HG03039 (cell line): Measurements from ENCODE around the gene C1orf53.
A peak's percentile ranks its signal among the peaks of the same experiment; 100 is the strongest.
"Not testable (repeated sequence)": the region's sequence is repeated elsewhere in the genome, so short reads cannot be mapped to it uniquely, and the experiment has no call there.

Experiments used
- ATAC-seq: cut with Tn5 transposase; IDR thresholded peaks from one replicate; pipeline ENCODE4 v1.9.1; 2021; ENCODE audit warnings: mild to moderate bottlenecking, moderate library complexity; ENCODE audit not compliant: unreplicated experiment

The C1orf53 gene

GRCh38 chr1:197920414-197921117, 18.1 kb downstream of the C1orf53 start:
- no peak for ATAC-seq

GRCh38 chr1:197921235-197922069, 19.0 kb downstream of the C1orf53 start:
- no peak for ATAC-seq

- no peak for ATAC-seq
These were observed 19.6 kb downstream of the C1orf53 start for GRCh38 chr1:197922070-197922390.

GRCh38 chr1:197923038-197923437, 20.6 kb downstream of the C1orf53 start:
- ATAC-seq, result no peak

GRCh38 chr1:197924516-197925123, 22.2 kb downstream of the C1orf53 start:
- peak; percentile 69 for ATAC-seq

GRCh38 chr1:197927908-197928665, 25.7 kb downstream of the C1orf53 start:
- no peak for ATAC-seq

- no peak for ATAC-seq
These were observed 26.5 kb downstream of the C1orf53 start for GRCh38 chr1:197928849-197929336.

- no peak for ATAC-seq
These were observed 30.6 kb downstream of the C1orf53 start for GRCh38 chr1:197933016-197933415.

- no peak for ATAC-seq
These were observed 31.2 kb downstream of the C1orf53 start for GRCh38 chr1:197933647-197934046.

- ATAC-seq, result no peak
These were observed 35.0 kb downstream of the C1orf53 start for GRCh38 chr1:197937381-197937780.

- ATAC-seq, result no peak
These were observed 35.5 kb downstream of the C1orf53 start for GRCh38 chr1:197937892-197938291.

- not testable (repeated sequence) for ATAC-seq
These were observed 36.9 kb downstream of the C1orf53 start for GRCh38 chr1:197939159-197939980.

GRCh38 chr1:197942042-197942441, 39.6 kb downstream of the C1orf53 start:
- no peak for ATAC-seq

GRCh38 chr1:197944485-197944884, 42.1 kb downstream of the C1orf53 start:
- no peak for ATAC-seq

- ATAC-seq, result no peak
These were observed 46.8 kb downstream of the C1orf53 start for GRCh38 chr1:197948926-197949899.

GRCh38 chr1:197951089-197951488, 48.7 kb downstream of the C1orf53 start:
- no peak for ATAC-seq

GRCh38 chr1:197951617-197952175, 49.3 kb downstream of the C1orf53 start:
- ATAC-seq, result no peak

GRCh38 chr1:197953472-197953871, 51.0 kb downstream of the C1orf53 start:
- ATAC-seq, result not testable (repeated sequence)
